ENCODE data around the gene HBG2. TPM values are rescaled to one million over a fixed set of nuclear protein-coding genes. Genes with fewer than 3 reads are reported as not detected.

Gene HBG2
- total RNA-seq, 1 donor from 2014 or later, result not detected

DNA sequence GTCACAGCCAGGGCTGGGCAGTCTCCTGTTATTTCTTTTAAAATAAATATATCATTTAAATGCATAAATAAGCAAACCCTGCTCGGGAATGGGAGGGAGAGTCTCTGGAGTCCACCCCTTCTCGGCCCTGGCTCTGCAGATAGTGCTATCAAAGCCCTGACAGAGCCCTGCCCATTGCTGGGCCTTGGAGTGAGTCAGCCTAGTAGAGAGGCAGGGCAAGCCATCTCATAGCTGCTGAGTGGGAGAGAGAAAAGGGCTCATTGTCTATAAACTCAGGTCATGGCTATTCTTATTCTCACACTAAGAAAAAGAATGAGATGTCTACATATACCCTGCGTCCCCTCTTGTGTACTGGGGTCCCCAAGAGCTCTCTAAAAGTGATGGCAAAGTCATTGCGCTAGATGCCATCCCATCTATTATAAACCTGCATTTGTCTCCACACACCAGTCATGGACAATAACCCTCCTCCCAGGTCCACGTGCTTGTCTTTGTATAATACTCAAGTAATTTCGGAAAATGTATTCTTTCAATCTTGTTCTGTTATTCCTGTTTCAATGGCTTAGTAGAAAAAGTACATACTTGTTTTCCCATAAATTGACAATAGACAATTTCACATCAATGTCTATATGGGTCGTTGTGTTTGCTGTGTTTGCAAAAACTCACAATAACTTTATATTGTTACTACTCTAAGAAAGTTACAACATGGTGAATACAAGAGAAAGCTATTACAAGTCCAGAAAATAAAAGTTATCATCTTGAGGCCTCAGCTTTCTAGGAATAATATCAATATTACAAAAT is 33.7 kb upstream of the HBG2 start:
- no peaks in the 10 kb centered on the region for H3K9me3 Mint-ChIP-seq
- intact Hi-C loops (cut with micrococcal nuclease), result no loop called here

GRCh38 chr11:5286901-5287300 is 32.3 kb upstream of the HBG2 start:
- intact Hi-C loops (cut with micrococcal nuclease), result no loop called here
- Mint-ChIP-seq H3K9me3 (no peaks in the 10 kb centered on the region), H3K4me1 (no peaks in the 10 kb centered on the region), H3K27ac (no peak overlapping the region), H3K27me3 (no peaks in the 10 kb centered on the region), H3K4me3 (no peak overlapping the region), H3K36me3 (ENCODE audit: low read depth) (no peaks in the 10 kb centered on the region)
- DNase-seq, result no peak

More for the DNA sequence above, 33.7 kb upstream of the HBG2 start:
- no peak for DNase-seq
- Mint-ChIP-seq H3K27ac (no peak overlapping the region), H3K4me3 (no peak overlapping the region), H3K4me1 (no peaks in the 10 kb centered on the region), H3K36me3 (ENCODE audit: low read depth) (no peaks in the 10 kb centered on the region), H3K27me3 (no peaks in the 10 kb centered on the region)

GRCh38 chr11:5286351-5286750 is 31.8 kb upstream of the HBG2 start:
- Mint-ChIP-seq H3K27ac (no peak overlapping the region), H3K27me3 (no peaks in the 10 kb centered on the region), H3K9me3 (no peaks in the 10 kb centered on the region), H3K4me3 (no peak overlapping the region), H3K36me3 (ENCODE audit: low read depth) (no peaks in the 10 kb centered on the region), H3K4me1 (no peaks in the 10 kb centered on the region)
- DNase-seq, result no peak
- intact Hi-C loops (cut with micrococcal nuclease), result no loop called here

DNA sequence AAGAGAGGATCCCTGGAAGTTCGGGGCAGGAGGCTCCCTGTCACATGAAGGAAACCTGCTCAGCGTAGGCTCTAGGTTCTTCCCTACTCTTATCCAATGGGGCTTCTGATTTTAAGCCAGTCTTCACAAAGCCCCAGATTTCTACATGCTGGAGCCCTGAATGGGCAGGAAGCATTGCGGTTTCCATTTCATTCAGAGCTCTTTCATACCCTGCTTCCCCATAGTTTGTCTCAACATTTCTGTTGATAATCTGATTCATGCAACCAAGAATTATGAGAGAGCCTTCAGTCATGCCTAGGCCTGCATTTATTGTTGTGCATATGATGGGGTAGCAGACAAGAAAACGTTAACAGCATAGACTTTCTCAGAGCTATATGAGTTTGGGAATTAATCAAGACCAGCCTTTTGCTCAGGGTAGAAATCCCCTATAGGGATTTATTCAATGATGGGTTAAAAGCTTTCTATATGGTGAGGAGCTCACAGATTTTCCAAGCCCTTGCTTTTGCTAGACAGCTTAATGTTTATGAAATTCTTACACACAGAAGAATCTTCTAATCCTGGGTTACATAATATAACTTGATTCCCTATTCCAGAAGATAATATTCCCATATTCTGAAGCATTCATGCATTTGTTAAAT is 31.2 kb upstream of the HBG2 start:
- Mint-ChIP-seq H3K27me3 (no peaks in the 10 kb centered on the region), H3K27ac (no peak overlapping the region), H3K4me1 (no peaks in the 10 kb centered on the region), H3K9me3 (no peaks in the 10 kb centered on the region), H3K36me3 (ENCODE audit: low read depth) (no peaks in the 10 kb centered on the region), H3K4me3 (no peak overlapping the region)
- no peak for DNase-seq
- intact Hi-C loops (cut with micrococcal nuclease), result no loop called here

DNA sequence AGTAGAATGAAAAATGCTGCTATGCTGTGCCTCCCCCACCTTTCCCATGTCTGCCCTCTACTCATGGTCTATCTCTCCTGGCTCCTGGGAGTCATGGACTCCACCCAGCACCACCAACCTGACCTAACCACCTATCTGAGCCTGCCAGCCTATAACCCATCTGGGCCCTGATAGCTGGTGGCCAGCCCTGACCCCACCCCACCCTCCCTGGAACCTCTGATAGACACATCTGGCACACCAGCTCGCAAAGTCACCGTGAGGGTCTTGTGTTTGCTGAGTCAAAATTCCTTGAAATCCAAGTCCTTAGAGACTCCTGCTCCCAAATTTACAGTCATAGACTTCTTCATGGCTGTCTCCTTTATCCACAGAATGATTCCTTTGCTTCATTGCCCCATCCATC is 30.1 kb upstream of the HBG2 start:
- H3K36me3 Mint-ChIP-seq (ENCODE audit: low read depth), result no peaks in the 10 kb centered on the region
- no peak overlapping the region for H3K27ac Mint-ChIP-seq
- H3K4me3 Mint-ChIP-seq, result no peak overlapping the region
- intact Hi-C loops (cut with micrococcal nuclease), result no loop called here
- peaks cover 3% of the 10 kb centered on the region for H3K4me1 Mint-ChIP-seq
- no peak for DNase-seq
- H3K9me3 Mint-ChIP-seq, result no peaks in the 10 kb centered on the region
- no peaks in the 10 kb centered on the region for H3K27me3 Mint-ChIP-seq

- no peaks in the 10 kb centered on the region for H3K9me3 Mint-ChIP-seq
- H3K27me3 Mint-ChIP-seq, result no peaks in the 10 kb centered on the region
- no peak for DNase-seq
- H3K27ac Mint-ChIP-seq, result no peak overlapping the region
- no peaks in the 10 kb centered on the region for H3K36me3 Mint-ChIP-seq (ENCODE audit: low read depth)
- intact Hi-C loops (cut with micrococcal nuclease), result no loop called here
- no peak overlapping the region for H3K4me3 Mint-ChIP-seq
- H3K4me1 Mint-ChIP-seq, result peaks cover 3% of the 10 kb centered on the region
Measured at GRCh38 chr11:5283882-5284281, 29.3 kb upstream of the HBG2 start.

DNA sequence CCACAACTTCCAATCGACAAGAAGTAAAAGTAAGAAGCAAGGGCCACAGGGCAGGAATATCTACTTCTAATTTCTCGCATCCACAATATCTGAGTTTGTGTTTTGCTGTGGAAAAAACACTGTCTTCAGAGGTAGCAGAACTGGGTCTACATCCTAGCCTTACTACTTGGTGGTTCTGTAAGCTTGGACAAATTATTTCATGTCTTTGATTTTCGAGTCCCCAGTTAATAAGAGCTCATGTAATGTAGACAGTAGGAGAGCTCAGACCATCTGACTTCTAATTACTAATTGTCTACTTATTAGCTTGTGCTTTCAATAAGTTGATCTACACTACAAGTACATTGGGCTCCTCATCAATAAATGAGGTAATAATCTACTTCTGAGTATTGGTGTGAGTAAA is 28.5 kb upstream of the HBG2 start:
- H3K27me3 Mint-ChIP-seq, result no peaks in the 10 kb centered on the region
- no peaks in the 10 kb centered on the region for H3K36me3 Mint-ChIP-seq (ENCODE audit: low read depth)
- peaks cover 3% of the 10 kb centered on the region for H3K4me1 Mint-ChIP-seq
- no peak overlapping the region for H3K27ac Mint-ChIP-seq
- H3K4me3 Mint-ChIP-seq, result no peak overlapping the region
- no peak for DNase-seq
- intact Hi-C loops (cut with micrococcal nuclease), result no loop called here
- no peaks in the 10 kb centered on the region for H3K9me3 Mint-ChIP-seq

GRCh38 chr11:5282628-5283027 is 28.0 kb upstream of the HBG2 start:
- no peaks in the 10 kb centered on the region for H3K27me3 Mint-ChIP-seq
- DNase-seq, result no peak
- H3K4me1 Mint-ChIP-seq, result peaks cover 3% of the 10 kb centered on the region
- no peaks in the 10 kb centered on the region for H3K9me3 Mint-ChIP-seq
- H3K36me3 Mint-ChIP-seq (ENCODE audit: low read depth), result no peaks in the 10 kb centered on the region
- H3K27ac Mint-ChIP-seq, result no peak overlapping the region
- H3K4me3 Mint-ChIP-seq, result no peak overlapping the region
- intact Hi-C loops (cut with micrococcal nuclease), result no loop called here

DNA sequence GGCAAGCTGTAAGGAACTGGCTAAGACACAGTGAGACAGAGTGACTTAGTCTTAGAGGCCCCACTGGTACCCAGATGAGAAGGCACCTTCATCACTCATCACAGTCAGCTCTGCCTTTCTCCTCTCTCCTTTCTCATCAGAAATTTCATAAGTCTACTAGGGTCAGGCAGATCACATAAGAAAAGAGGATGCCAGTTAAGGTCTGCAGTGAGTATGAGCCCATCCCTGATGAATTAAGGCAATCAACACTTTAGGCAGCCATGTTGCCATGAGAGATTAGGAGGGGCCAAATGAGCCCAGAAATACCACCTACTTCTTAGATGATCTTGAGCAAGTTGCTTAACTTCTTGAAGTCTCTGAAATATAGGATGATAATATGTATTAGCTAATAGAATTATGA is 27.0 kb upstream of the HBG2 start:
- intact Hi-C loops (cut with micrococcal nuclease), result no loop called here
- Mint-ChIP-seq H3K4me1 (peaks cover 3% of the 10 kb centered on the region), H3K9me3 (no peaks in the 10 kb centered on the region), H3K27me3 (no peaks in the 10 kb centered on the region), H3K36me3 (ENCODE audit: low read depth) (no peaks in the 10 kb centered on the region), H3K4me3 (no peak overlapping the region), H3K27ac (no peak overlapping the region)
- no peak for DNase-seq

- intact Hi-C loops (cut with micrococcal nuclease), result no loop called here
- Mint-ChIP-seq H3K4me3 (no peak overlapping the region), H3K4me1 (peaks cover 3% of the 10 kb centered on the region), H3K9me3 (no peaks in the 10 kb centered on the region), H3K36me3 (ENCODE audit: low read depth) (no peaks in the 10 kb centered on the region), H3K27me3 (no peaks in the 10 kb centered on the region), H3K27ac (peak overlapping the region; percentile 46)
- peak; percentile 63 for DNase-seq
Measured at GRCh38 chr11:5280582-5281102, 26.1 kb upstream of the HBG2 start.

GRCh38 chr11:5279471-5280090 is 25.0 kb upstream of the HBG2 start:
- no peak overlapping the region for H3K4me3 Mint-ChIP-seq
- H3K36me3 Mint-ChIP-seq (ENCODE audit: low read depth), result no peaks in the 10 kb centered on the region
- no peaks in the 10 kb centered on the region for H3K27me3 Mint-ChIP-seq
- DNase-seq, result no peak
- no peaks in the 10 kb centered on the region for H3K9me3 Mint-ChIP-seq
- intact Hi-C loops (cut with micrococcal nuclease), result no loop called here
- peaks cover 3% of the 10 kb centered on the region for H3K4me1 Mint-ChIP-seq
- no peak overlapping the region for H3K27ac Mint-ChIP-seq

DNA sequence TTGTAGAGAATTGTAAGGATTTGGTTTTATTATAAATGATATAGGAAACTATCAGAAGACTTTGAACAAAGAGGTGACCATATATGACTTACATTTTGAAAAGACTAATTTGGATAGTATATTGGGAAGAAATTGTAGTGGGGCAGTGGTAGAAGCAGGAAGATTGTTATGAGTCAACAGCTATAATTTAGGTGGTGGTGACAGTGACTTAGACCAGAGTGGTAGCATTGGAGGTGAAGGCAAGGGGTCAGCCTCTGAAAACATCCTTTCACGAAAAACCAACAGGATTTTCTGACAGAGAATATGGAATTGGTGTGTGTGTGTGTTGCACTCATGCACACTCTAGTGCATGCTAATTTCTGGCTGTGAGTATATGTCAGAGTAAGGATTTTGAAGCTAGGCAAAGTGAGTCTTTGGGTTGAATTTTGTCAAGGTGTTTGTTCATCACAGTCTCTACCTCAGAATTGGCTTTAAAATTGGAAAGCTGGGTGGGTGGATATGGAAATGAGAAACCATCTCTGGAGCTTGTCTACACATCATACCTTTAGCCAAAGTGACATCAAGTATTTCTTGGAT is 23.3 kb upstream of the HBG2 start:
- DNase-seq, result no peak
- Mint-ChIP-seq H3K27me3 (no peaks in the 10 kb centered on the region), H3K4me1 (peaks cover 3% of the 10 kb centered on the region), H3K4me3 (no peak overlapping the region), H3K36me3 (ENCODE audit: low read depth) (no peaks in the 10 kb centered on the region), H3K27ac (no peak overlapping the region), H3K9me3 (no peaks in the 10 kb centered on the region)
- intact Hi-C loops (cut with micrococcal nuclease), result no loop called here

- no peak for DNase-seq
- intact Hi-C loops (cut with micrococcal nuclease), result no loop called here
- no peaks in the 10 kb centered on the region for H3K36me3 Mint-ChIP-seq (ENCODE audit: low read depth)
- no peaks in the 10 kb centered on the region for H3K27me3 Mint-ChIP-seq
- no peak overlapping the region for H3K4me3 Mint-ChIP-seq
- H3K9me3 Mint-ChIP-seq, result no peaks in the 10 kb centered on the region
- peaks cover 3% of the 10 kb centered on the region for H3K4me1 Mint-ChIP-seq
- no peak overlapping the region for H3K27ac Mint-ChIP-seq
Measured at GRCh38 chr11:5276697-5277096, 22.1 kb upstream of the HBG2 start.
